Activated CD8-positive, alpha-beta memory T cell treated with anti-CD3 and anti-CD28 coated beads for 24 hours (primary cell): ENCODE results near the gene CCDC124.
A peak's percentile ranks its signal among the peaks of the same experiment; 100 is the strongest.

Source experiments
- DNase-seq: peaks from one replicate; pipeline ENCODE4 v3.0.0-alpha.2; 2020

The CCDC124 gene

DNA sequence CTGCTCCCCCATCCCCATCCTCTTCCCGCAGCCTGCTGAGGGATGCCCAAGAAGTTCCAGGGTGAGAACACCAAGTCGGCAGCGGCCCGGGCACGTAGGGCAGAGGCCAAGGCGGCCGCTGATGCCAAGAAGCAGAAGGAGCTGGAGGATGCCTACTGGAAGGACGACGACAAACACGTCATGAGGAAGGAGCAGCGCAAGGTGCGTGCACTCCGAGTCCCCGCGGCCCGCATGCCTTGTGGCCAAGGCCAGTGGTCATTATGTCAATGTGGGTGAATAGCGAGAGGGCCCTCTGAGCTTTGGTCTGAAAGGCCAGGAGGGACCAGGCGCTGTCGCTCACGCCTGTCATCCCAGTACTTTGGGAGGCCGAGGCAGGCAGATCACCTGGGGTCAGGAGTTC, 3.6 kb downstream of the CCDC124 start:
- no peak for DNase-seq

DNA sequence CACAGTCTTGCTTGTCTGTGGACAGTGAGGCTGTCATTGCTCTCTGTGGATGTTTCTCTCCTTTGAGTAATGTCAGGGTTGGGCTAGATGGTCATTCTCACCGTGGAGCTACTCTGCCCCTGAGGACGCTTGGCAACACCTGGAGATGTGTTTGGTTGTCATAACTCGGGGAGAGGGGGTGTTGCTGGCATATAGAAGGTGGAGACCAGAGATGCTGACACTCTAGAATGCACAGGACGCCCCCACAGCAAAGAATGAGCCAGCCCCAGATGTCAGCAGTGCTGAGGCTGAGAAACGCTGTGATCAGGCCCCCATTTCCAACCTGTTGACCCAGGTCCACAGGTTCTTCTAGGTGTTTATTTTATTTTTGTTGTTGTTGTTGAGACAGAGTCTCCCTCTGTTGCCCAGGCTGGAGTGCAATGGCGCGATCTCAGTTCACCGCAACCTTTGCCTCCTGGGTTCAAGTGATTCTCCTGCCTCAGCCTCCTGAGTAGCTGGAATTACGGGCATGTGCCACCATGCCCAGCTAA, 4.6 kb downstream of the CCDC124 start:
- no peak for DNase-seq

DNA sequence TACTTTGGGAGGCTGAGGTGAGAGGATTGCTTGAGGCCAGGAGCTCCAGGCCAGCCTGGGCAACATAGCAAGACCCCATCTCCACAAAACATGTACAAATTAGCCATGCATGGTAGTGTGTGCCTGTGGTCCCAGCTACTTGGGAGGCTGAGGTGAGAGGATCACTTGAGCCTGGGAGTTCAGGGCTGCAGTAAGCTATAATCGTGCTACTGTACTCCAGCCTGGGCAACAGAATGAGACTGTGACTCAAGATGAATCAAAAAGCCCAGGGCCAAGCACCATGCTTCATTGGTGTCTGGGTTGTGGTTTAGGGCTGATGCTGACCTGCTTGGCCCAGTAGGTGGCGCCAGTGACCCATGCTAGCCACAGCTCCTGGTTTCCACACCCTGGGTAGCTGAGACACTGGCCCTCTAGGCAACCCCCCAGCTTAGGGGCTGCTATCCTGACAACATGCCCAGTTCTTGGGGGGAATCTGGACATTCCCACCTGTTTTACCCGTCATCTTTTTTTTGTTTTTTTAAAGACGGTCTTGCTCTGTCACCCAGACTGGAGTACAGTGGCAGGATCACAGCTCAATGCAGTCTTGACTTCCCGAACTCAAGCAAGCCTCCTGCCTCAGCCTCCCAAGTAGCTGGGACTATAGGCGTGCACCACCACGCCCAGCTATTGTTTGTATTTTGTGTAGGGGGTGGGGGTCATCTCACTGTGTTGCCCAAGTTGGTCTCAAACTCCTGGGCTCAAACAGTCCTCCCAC, 5.5 kb downstream of the CCDC124 start:
- peak; percentile 92 for DNase-seq

DNA sequence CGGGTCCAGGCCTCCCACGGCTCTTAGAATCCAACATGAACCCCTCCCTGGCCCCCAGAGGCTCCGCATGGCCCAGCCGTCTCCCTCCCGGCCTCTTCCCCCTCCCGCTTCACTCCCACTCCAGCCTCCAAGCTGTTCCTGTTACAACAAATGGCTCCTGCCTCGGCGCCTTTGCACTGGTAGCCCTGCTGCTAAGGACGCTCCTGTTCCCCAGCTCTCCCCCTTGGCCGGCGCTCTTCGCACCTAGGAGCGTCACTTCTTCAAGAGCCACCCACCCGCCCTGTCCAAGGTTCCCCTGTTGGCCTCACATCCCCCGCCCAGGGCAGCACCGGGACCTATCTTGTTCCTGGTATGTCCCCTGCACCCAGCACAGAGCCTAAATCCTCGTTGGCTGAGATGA, 9.4 kb downstream of the CCDC124 start:
- DNase-seq = no peak

DNA sequence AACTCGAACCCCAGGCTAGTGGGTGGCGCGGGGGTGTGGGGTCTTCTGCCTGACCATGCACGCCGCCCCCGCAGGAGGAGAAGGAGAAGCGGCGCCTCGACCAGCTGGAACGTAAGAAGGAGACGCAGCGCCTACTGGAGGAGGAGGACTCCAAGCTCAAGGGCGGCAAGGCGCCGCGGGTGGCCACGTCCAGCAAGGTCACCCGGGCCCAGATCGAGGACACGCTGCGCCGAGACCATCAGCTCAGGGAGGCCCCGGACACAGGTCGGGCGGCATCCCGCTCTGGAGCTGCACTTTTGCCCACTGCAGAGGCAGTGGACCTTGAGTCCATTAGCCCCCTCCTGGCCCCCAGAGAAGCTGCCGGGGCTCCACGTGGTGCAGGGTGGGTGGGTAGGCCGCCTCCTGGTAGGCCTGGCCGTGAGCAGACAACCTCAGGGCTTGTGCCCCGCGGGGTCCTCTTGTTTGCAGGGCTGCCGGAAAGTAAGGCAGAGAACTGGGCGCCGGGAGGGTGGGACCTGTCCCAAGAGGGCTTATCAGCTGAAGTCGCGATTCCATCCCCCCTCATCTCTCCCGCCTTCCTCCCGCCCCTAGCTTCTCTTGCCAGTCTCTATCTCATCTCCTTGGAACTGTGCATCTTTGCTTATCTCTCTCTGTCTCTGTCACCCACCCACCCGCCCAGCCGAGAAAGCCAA, 9.9 kb downstream of the CCDC124 start:
- DNase-seq = no peak

DNA sequence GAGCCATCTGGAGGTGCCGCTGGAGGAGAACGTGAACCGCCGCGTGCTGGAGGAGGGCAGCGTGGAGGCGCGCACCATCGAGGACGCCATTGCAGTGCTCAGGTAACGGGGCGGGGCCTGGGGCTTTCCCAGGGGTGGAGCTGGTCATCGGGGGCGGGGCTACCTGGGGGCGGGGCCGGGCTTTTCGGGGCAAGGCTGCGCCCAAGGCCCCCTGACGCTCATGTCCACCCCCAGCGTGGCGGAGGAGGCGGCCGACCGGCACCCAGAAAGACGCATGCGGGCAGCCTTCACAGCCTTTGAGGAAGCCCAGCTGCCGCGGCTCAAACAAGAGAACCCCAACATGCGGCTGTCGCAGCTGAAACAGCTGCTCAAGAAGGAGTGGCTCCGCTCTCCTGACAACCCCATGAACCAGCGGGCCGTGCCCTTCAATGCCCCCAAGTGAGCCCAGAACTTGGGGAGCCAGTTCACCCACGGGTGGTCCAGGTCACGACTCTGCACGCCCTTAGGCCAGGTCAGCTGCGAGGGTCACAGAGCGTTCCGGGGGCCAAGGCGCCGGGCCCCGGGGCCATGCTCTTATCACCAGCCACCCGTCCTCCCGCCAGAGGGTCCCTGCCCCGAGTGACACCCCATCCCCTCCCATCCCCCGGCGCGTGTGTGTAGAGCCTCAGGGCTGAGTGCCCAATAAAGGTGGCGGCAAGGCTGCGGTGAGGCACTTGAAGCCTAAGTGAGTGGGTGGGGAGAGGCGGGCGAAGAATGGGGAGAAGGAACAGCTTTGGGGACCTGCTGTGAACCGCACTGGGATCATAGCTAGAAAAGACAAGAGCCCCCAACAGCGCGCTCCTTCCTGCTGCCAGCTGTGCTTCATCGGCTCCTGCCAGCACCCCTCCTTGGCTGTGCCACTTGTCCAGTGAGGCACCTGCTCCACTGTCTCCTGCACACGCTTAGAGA, 10.7 kb downstream of the CCDC124 start:
- DNase-seq = no peak

DNA sequence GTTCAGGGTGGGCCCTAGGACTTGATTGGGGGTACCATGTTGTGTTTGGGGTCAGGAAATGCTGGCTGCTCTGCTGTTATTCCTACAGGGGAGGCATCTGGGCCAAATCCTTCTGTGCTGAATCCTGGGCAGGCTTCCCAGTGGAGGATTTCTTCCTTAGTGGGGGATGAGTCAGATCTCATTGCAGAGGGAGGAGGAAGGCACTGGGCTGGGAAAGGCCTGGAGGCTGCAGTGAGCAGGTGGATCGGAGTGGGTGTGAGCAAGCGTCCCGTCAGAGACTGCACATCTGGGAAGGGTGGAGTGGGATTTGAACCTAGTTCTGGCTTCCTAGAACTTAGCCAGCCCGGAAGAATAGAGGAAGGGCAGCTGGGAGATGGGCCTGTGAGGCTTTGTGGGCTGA, 11.5 kb downstream of the CCDC124 start:
- no peak for DNase-seq

DNA sequence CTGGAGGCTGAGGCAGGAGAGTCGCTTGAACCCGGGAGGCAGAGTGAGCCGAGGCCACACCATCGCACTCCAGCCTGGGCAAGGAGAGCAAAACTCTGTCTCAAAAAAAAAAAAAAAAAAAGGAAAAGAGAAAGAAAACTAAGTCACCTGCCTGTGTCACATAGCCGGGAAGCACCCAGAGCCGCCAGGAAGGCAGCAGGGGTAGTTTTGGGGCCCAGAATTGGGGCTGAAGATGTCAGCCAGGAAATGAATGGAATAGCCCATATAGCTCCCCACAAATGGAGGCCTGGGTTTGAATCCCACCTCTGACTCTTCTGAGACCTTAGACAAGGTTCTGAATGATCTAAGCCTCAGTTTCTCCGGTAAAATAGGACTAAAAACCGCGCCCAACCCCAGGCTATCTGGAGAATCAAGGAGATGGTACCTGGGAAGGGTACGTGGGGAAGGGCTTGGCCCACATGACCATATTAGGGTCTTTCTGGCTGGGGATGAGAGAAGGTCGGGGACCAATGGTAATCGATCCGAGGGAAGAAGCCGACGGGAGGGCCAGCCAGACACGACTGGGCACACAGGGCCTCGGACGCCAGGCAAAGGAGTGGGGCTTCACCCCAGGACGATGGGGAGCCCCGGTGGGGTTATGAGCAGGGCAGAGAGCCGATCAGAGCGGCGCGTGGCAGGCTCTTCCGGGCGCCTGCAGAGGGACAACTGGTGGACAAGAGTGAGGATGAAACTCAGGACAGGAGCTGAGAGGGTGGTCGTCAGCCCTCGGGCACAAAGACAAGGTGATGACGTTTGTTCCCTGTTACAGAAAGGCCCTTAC, 14.4 kb downstream of the CCDC124 start:
- DNase-seq = no peak

DNA sequence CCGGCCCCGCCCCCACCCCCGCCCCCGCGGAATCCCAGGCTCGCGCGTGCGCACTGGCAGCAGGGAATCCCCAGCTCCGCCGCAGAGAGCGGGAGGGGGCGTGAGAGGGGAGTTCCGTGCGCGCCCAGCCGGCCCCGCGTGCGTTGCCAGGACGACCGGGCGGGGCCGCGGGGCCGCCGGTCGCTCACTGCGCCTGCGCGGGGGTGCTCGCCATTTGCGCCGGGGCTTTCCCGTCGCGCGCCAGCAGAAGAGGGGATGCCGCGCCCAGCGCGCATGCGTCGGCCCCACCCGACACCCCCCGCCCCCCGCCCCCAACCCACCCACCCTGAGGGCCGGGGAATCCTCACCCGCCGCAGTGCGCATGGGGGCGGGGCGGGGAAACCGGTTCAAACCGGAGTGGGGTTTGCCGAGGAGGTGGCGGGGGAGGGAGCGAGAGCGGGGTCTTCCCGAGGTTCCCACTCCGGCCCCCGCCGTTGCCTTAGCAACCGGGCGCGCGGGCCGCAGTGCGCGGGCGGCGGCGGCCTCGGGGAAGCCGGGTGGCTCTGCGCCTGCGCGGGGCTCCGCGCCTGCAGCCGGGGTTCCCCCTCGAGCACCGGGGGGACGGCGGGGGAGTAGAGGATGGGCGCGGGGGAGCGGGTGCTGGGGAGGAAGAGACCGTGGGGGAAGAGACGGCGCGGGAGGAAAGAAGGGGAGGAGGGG, 15.1 kb downstream of the CCDC124 start:
- DNase-seq = peak; percentile 96

DNA sequence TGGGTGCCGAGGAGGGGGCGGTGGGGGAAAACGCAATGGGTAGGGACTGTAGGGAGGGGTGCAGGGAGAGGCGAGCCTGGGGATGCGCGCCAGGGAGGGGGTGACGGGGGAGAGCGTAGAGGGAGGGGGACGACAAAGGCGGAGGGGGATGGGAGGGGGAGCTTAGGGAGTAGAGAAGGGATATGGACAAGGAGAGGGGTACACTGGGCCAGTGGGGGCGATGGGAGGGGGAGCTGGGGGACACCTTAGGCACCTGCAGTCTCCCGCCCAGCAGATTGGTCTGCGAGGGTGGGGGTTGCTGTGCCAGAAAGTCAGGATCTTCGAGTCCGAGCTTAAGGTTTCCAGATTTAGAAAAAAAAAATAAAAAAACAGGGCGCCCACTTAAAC, 15.7 kb downstream of the CCDC124 start:
- DNase-seq = no peak

DNA sequence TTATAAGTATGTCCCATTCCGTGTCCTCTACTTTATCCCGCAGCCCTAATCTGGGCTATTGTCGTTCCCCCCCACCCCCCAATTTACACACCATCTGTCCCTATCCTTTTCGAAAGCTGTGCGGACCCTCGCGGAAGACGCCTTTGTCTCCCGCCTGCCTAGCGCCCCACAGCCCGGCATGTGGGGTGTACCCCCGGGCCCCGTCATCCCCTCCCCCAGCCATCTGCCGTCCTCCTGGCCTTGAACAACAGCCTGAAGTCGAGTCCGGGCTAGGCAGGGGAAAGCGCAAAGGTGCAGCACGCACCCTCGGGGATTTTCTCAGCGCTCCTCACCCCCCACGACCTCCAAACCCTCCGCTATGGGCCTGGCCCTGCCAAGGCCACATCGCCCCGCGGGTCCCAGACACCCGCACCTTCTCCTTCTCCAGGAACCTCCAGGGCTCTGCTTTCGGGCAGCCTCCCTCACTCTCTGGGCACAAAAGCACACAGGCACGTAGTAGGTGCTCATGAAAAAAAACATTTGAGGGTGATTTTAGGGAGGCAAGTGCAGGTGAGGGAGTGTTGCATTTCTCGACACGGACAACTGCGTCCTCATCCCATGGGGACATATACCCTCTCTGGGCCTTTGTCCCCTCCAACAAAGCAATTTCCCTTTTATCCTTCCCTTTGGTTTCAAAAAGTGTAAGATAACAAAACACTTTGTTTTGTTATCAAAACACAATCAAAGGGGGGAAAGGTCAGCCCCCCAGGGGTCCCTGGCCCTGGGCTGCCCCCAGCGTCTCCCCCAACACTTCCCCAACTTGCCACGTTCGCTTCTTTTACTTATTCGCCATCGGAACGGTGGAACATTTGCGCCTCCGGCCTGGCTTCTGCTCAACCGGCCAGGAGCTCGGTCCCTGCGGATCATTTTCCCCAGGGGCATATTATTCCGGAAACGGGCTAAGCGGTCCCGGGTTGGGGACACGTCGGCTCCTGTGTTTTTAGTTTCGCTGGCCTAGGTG, 16.4 kb downstream of the CCDC124 start:
- no peak for DNase-seq

DNA sequence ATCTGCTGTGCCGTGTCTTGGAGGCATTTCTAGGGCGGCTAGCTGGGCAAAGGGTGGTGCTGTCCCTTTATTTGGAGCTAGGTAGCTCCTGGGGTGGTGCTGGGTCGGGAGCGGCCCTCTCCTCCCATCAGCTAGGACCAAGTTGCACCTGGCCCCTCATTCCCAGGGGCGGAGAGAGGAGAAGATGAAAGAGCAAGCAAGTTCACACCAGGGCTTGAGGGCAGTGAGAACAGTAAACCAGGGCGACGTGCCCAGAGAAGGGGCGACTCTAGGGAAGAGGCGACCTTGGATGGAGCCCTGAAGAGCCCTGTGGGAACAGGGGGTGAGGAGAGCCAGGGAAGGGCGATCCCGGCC, 17.1 kb downstream of the CCDC124 start:
- DNase-seq = no peak

DNA sequence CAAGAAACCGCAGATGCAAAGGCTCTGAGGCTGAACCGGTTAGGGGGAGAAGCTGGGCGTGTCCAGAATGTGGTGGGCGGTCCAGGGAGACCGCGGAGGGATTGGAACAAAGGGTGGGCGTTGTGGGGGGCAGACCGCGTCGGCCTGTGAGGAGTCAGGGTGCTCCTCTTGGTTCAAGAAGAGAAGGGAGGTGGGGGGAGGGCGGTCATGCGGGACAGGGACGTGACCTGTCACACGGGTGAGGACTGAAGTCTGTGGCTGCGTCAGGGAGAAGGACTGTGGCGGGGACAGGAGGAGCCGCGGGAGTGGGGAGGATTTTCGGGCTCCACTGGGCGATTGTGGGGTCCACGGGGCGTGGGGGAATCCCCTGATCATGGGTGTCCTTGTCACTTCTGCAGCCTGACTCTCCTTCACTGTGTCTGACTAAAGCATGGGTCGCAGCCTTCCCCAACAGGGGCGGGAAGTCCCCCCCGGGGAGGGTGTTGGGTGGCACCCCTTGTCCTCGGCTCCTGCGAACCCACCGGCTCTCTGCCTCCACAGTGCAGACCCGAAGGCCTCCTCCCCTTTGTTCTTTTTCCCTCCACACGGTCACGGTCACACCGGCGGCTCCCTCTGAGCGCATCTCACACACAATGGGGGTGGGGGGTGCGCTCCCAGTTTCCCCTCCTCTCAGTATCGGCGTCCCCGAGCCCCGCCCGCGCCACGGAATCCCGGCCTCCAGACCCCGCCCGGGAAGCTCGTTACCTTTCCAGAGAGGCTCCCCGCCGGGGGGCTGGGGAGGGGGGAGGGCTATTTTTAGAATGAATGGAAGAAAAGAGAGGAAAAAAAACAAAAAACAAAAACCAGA, 17.7 kb downstream of the CCDC124 start:
- DNase-seq = no peak

DNA sequence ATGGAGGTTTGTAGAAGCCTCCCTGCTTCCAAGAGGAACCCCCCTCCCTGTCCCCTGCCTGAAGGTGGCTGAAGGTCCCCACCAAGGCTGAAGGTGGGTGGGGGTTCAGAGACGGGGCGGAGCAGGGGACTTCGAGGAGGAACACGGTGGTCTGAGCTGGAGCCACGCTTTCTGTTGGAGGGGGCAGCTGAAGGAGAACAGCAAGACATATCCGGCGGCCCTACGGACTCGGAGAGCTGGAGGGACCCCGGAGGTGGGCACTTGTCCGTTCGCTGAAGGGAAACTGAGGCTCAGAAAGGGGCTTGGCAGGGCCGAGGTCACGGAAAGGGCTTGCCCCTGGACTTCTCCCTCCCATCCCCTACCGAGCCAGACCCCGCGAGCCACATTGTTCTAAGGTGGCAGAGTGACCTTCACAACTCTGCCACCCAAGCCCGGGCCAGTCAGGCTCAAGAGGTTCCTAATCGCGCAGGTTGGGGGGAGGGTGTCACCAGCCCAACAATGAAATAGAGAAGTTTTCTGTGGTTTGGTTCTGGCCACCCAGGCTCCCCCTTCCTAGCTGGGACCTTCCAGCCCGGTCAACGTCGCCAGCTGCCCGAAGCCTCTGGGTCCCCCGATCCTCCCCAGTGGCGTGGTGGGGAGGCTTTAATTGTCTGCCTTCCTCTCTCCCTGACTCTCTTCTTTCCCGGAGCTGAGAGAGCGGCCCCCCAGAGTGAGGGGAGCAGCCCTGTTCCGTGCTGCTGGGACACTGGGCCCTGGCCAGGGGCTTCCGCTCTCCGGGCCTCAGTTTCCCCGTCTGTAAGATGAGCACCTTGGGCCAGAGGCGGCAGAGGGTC, 18.6 kb downstream of the CCDC124 start:
- no peak for DNase-seq

DNA sequence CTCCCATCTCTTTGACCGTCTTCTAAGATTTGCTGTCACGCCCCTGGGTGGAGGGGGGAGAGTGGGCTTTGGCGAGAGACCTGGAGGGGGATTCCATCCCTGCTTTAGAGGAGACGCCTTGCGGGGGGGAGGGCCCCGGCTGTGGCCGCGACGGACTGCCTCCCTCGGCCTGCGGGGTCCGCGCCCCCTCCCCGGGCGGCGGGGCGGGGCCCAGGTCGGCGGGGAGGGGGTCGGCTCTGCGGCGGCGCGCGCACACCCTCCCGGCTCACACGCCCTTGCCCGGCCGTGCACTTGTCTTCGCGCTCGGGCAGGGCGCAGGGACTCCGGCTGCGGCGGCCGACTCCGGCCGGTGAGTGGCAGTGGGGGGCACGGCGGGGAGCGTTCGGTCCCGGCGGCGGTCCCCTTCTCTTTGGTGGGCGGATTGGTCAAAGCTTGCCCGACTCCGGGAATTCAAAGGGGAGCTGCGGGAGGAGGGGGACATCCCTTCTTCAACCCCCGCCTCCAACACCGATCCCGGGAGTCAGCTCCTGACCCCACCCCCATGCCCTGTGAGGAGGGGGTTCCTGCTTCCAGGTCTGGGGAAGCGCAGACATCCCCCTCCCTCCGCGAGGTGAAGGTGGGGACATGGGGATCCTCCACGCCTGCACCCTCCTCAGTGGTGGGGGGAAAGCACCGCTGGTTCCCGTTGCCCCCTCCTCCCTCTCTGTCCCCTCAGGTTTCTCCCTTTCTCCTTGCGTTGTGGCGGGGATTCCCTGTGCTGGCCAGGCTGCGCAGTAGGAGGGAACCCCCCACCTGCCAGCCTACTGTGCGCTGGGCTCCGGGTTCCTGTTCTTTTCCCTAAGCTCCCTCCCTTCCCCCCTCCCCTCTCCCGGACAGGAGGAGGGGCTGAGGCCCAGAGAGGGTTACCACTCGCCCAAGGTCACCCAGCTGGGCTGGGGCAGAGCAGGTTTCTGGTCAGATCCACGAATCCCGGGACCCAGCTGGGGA, 19.5 kb downstream of the CCDC124 start:
- no peak for DNase-seq

DNA sequence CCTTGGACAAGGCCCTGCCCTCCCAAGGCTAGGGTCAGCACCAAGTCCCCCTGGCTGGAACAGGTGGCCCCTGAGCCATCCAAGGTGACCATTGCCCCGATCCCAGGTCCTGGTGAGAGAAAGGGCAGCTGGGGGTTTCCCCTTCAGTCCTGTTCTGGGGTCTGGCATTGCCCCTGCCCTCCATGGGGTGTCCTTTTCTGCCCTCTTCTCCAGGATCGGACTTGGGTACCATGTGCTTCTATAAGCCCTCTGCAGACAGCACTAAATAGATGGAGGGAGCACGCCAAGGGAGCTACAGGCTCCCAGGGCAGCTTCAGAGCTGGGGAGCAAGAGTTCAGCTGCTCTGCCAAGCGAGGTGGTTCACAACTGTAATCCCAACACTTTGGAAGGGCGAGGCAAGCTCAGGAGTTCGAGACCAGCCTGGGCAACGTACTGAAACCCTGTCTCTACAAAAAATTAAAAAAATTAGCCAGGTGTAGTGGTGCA, 20.5 kb downstream of the CCDC124 start:
- DNase-seq = no peak

DNA sequence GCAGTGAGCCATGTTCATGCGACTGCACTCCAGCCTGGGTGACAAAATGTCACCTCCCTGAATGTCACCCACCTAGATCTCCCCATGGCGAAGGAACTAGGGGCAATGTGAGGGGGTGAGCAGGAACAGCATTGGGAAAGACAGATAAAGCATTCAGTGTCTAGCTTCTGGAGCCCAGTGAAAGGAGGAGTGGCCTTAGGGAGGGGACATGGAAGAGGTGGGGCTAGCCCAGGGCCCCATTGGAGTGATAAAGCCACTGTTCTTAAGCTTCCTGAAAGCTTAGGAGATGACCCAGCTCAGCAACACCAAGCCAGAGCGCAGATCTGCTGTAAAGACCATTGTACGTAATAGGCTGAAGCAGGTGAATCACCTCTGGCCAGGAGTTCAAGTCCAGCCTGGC, 21.1 kb downstream of the CCDC124 start:
- no peak for DNase-seq
